NCI-H1417 (cell line): ENCODE measurements around the gene SNTA1.
"Not testable (repeated sequence)": the region's sequence is repeated elsewhere in the genome, so short reads cannot be mapped to it uniquely, and the experiment has no call there.

ENCODE experiments used
- DNase-seq, 3 experiments: peaks; one replicate each; lab custom pipeline; 2025; lab: John Stamatoyannopoulos, UW

The SNTA1 gene

DNA sequence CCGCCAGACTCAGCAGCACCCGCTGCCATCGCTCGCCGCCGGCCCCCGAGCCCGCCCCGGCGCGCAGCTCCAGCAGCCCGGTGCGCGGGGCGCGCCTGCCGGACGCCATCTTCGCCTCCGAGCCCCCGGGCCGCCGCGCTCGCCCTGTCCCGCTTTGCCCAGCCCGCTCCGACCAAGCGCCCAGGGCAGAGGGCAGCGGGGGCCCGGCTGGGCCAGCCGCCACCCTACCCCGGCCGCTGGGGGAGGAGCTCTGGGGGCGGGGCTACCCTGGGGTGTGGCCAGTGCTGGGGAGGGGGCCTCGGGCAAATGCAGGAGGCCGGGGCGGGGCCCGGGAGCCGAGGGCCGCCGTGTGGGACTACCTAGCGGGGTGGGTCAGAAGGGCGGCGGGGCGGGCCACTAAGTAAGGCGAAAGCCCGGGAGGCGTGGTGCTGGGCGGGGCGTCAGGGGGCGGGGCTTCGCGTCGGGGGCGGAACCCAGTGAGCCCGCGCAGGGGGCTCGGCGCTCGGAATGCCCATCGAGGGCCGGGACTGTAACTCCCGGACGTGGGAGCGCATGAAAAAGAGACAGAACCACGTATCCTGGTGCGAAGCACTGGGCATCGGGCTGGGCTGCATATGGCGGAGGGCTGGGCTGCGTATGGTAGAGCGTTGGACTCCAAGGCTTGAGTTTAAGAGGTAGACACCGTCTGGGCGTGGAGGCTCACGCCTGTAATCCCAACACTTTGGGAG, at the start of gene SNTA1:
TSS of gene SNTA1 (minus strand) at position 252 of the 728 bp plus-strand sequence. CDS start at position 109, 143 bp downstream.
- DNase-seq: peak; percentile 84 to 91 (median 89)

DNA sequence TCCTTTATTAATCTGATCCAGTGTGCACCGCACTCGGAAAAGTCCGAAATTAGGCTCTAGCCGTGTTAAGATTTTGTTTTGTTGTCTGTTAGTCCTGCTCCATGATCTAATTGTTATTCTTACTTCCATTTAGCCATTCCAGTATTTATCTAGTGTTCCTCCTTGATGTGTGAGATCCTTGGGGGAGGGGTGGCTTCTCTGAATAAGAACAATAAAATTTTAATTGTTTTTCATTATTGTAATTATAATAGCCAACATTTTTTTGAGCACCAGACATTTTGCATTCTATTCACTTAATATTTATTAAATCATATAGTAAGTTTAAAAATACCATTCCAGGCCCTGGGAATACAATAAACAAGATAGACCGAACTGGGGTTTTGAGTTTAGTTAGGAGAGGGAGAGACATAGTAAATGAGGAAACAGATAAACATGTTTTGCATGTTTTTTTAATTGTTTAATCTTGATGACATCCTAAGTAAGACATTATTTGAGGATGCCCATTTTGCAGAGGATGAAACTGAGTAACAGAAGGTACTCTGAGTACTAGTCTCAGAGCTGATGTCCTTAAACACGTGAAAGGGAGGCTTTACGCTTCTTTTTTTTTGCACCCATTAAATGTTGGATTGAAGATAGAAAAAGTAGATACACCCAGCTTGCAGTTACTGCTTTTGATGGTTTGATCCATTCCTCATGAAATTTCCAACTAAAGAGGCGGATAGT, 47.5 kb upstream of the SNTA1 start:
- peak in 1 of 3 experiments; percentile 68 for DNase-seq

DNA sequence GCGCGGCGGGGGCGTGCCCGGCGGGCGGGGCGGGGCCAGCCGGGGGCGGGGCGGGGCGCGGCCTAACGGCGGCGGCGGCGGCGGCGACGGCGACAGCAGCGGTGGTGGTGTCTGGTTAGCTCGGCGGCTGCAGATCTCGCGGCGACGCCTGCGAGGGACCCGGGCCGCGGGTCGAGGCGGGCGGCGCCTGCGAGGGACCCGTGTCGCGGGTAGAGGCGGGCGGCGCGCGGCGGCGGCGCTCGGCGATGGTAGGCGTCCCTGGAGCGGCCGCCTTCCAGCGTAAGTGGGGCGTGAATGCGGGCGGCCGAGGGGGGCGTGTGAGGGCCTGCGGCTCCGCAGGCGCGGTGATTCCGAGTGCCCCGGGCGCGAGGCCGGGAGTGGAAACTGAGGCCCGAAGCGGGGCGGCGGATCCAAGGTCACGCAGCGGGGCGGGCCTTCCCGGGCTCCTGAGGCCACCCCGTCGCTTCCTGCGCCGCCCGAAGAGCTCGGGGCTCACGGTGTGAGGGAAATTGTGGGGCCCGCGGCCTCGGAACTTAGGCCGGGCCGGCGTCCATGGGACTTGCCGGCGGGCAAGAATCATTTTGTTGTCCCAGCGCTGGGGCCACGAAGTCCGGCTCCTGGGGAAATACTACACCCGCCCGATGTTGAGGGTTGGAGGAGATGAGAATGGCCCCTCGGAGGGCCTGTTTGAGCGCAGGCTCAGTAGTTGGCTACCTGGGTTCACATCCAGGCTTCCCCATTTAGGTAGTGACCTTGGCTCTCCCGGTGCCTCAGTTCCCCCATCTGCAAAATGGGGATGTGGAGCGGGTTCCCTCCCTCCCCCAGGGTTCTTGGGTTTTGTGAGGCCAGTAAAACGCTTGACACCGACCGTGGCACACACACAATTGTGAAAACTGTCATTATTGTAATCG, 46.7 kb upstream of the SNTA1 start, which contains the start of gene CBFA2T2:
TSS of gene CBFA2T2 (plus strand) at position 74 of the 911 bp plus-strand sequence. CDS start at position 246, 172 bp downstream.
- peak in 1 of 3 experiments; percentile 95 for DNase-seq

DNA sequence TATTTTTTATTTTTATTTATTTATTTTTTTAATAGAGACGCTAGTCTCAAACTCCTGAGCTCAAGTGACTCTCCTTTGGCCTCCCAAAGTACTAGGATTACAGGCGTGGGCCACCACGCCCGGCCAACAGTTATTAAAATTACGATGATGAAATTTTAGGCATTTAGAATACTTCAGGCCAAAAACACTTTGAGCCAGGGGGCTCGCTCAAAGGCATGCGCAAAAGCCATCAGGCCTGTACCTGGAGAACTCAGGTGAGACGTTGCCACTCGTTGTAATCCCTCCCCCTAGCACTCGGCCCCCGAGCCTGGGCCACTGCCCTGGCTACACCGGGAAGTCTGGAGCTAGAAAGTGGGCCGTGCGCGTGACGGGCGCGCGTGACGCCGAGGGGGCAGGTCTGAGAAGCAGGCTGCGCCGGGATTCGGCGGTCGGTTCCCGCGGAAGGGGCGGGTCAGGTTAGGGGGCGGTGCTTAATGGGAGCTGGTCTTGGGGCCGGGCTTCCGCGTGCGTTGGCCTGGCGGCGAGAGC, 46.0 kb upstream of the SNTA1 start:
- peak; percentile 95 to 98 (median 96) for DNase-seq

DNA sequence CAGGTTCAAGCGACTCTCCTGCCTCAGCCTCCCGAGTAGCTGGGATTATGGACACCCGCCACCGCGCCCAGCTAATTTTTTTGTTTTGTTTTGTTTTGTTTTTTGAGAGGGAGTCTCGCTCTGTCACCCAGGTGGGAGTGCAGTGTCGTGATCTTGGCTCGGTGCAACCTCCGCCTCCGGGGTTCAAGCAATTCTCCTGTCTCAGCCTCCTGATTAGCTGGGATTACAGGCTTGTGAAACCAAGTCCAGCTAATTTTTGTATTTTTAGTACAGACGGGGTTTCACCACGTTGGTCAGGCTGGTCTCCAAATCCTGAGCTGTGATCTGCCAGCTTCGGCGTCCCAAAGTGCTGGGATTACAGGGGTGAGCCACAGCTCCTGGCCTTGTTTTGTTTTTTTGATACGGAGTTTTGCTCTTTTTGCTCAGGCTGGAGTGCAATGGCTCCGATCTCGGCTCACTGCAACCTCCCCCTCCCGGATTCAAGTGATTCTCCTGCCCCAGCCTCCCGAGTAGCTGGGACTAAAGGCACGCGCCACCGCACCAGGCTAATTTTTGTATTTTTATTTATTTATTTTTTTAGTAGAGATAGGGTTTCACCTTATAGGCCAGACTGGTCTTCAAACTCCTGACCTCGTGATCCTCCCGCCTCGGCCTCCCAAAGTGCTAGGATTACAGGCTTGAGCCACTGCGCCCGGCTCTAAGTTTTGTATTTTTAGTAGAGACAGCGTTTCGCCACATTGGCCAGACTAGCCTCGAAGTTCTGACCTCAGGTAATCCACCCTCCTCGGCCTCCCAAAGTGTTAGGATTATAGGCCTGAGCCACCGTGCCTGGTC, 45.3 kb upstream of the SNTA1 start:
- DNase-seq: not testable (repeated sequence)

DNA sequence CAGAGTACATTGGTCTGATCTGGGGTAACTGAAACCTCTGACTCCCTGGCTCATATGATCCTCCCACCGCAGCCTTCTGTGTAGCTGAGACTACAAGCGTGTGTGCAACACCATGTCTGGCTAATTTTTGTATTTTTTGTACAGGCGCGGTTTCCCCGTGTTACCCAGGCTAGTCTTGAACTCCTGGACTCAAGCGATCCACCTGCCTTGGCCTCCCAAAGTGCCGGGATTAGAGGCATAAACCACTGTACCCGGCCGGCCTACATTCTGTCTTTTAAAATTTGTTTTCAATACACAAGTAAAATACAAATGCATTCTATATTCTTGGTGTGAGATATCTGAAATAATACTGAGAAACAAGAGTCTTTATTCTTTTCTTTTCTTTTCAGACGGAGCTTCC, 44.6 kb upstream of the SNTA1 start:
- no peak for DNase-seq

DNA sequence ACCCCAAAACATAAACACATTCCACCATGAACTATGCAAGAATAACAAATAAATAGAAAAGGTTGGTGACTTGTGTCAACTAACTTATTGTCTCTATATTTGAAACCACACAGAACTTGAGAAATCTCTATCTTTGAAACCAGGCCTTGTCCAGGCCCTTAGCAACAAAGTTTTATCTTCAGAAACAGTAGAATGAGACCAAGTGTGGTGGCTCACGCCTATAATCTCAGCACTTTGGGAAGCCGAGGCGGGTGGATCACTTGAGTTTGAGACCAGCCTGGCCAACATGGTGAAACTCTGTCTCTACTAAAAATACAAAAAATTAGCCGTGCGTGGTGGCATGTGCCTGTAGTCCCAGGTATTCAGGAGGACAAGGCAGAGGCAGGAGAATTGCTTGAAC, 39.6 kb upstream of the SNTA1 start:
- not testable (repeated sequence) for DNase-seq

DNA sequence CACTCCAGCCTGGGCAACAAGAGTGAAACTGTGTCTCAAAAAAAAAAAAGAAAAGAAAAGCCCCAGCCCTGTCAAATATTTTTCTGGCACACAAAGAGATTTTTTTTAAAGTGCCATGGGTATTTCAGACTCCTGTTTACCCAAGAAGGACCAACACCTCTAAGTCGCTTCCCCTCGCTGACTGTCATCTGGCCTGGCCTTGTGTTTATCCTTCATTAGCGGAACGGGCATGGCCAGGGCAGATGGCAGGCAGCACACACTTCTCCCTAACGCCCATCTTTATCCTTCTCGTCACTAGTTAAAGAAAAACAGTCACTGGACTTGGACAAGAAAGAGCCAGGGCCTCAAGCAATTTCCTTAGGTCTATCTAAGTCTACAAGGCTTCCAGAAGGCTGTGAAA, 39.0 kb upstream of the SNTA1 start:
- DNase-seq: peak in 2 of 3 experiments; percentile 19 to 26

DNA sequence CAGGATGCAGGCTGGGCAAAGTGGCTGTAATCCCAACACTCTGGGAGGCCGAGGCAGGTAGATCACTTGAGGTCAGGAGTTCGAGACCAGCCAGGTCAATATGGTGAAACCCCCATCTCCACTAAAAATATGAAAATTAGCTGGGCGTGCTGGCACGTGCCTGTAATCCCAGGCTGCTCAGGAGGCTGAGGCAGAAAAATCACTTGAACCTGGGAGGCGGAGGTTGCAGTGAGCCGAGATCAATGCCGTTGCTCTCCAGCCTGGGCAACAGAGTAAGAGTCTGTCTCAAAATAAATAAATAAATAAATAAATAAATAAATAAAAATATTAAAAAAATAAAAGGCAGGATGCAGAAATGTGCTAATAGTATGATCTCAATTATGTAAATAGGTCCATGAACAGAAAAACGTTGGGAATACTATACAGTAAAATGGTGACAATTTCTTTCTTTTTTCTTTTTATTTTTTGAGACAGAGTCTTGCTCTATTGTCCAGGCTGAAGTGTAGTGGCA, 37.9 kb upstream of the SNTA1 start:
- no peak for DNase-seq

DNA sequence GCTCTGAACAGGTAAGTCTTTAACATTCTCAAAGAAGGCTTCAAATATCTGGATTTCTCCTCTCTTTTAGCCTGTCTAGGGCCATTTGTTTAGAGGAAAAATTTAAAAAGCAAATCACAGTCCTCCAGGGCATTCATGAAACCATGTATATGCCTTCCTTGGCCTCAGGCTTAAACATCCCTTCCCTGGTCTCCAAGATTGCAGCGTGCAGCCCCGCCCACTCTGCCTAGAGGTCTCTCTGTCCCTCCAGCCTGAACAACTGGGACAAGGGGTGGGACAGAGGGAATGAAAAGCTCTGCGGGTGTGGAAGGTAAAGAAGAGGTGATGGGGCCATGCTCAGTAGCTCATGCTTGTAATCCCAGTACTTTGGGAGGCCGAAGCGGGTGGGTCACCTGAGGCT, 36.5 kb upstream of the SNTA1 start:
- no peak for DNase-seq

DNA sequence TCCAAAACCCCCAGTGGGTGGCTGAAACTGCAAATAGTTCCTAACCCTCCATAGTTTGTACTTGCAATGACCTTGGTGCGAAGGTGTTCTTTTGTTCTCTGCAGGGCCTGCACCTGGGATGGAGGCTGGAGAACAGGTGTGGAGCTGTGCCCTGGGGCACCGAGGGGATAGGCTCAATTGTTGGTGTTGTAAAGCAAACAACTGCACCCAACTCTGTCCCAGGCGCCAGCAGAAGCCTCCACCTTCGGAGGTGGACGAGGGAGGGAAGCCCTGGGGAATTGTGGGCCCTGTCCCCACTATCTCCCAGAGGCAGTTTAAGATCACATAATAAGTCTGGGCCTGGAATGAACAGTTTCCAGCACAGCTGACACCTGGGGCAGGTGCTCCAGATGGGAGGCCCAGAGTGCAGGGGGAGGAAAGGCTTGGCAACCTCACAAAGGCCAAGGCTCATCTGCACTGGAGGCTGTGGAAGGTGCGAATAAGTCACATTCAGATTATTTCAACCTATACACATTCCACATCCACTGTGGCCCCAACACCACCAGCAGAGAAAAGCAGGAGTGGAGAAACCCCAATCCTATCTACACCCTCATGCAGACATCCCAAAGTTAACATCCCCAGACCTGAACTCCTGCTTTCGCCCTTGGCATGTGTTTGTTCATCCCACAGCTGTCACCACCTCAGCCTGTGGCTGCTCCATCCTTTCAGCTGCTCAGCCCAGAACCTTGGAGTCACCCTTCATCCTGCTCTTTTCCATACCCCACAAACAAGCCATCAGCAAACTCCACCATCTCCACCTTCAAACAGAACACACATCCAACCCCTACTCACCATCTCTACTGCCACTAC, 34.0 kb upstream of the SNTA1 start:
- peak; percentile 86 to 90 (median 90) for DNase-seq

DNA sequence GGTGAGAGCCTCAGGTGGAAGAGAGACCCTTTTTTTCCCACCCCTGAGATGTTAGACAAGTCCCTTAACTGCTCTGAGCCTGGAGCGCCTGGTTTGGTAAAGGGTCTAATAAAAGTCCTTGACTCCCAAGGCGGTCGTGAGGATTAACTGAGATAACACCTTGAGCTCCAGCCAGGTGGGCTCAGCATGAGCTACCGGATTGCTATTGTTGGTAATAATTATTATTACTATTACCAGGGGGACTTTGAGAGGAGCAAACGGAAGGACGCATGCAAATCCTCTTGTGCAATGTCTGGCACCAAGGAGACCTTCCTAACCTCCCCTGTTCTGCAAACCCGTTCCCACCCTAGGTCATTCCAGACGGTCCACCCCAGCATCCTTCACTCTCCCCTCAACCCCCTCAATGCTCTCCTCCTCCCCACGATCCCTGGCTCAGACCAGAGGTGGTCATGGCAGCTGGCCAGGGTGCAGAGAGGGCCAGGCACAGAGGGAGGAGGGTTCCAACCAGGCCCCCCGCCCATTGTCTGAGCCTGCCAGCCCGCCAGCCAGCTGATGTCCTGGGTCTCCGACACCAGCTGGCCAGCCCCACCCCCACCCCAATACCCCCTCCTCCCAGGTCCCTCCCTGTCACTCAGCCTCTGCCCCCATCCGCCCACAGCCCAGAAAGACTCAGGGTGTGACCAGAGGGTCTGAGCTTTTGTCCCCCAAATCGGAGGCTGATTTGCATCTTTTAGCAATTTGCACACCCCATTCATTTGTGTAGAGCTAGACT, 32.0 kb upstream of the SNTA1 start:
- DNase-seq: peak in 1 of 3 experiments; percentile 69

DNA sequence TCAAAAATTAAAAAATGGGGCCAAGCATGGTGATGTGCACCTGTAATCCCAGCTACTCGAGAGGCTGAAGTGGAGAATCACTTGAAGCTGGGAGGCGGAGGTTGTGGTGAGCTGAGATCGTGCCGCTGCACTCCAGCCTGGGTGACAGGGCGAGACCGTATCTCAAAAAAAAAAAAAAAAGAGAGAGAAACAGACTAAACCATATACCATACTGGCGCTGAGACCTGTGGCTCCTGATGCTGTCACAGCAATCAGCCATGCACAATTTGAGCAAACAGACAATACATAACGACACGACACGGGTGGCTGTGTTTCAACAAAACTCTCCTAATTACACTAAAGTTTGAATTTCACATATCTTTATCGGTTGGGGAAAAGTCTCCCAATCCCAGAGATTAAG, 31.4 kb upstream of the SNTA1 start:
- DNase-seq: peak in 2 of 3 experiments; percentile 45

DNA sequence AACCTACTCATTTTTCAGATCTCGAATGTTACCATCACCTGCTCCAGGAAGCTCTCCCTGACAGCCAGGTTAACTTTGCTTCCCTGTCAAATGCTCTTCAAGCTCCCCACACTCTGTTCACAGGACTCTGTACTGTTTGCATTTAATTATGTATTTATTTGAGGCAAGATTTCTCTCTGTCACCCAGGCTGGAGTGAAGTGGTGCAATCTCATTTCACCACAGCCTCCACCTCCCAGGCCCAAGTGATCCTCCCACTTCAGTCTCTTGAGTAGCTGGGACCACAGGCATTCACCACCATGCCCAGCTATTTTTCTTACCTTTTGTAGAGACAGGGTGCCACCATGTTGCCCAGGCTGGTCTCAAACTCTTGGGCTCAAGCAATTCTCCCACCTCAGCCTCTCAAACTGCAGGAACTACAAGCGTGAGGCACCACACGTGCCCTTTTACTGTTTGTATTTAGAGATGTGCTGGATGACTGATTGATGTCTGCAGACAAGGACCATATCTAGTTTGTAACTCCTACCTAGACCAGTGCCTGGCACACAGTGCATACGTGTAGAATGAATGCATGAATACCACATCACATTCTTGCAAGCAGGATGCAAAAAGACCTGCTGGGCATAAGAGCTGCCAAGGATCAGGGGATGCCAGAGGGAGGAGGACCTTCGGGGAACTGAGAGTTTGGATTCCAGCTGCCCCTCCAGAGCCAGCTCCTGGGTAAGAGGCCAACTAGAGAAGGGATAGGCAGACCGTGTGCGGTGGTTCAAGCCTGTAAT, 30.7 kb upstream of the SNTA1 start:
- DNase-seq: peak in 1 of 3 experiments; percentile 36

DNA sequence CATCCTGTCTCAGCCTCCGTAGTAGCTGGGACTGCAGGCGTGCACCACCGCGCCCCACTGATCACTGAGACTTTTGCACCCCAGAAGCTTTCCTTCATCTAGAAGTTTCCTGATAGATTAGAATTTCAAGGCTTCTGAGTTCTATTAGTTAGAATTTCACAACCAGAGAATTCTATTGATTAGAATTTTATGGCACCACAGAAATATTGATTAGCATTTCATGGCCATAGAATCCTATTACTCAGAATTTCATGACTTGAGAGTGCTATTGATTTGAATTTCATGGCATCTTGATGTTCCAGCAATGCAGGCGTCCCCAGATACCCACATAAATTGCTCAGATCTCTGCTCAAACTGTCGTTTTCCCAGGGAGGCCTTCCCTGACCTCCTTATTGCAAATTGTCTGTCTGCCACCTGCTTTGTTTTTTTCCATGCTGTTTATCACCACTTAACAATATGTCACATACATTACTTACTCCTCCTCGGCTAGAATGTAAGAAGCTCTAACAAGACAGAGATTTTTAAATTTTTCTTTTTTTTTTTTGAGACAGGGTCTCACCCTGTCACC, 29.4 kb upstream of the SNTA1 start:
- peak in 1 of 3 experiments; percentile 18 for DNase-seq

DNA sequence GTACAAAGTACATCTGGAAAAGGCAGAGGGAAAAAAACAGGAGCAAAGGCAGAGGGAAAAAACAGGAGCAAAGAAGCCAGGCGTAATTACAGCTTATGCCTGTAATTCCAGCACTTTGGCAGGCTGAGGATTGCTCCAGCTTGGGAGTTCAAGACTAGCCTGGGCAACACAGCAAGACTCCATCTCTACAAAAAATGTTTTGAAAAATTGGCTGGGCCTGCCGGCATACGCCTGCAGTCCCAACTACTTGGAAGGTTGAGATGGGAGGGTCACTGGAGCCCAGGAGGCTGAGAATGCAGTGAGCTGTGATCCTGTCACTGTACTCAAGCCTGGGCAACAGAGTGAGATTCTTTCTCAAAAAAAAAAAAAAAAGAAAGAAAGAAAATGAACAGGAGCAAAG, 27.3 kb upstream of the SNTA1 start:
- no peak for DNase-seq

DNA sequence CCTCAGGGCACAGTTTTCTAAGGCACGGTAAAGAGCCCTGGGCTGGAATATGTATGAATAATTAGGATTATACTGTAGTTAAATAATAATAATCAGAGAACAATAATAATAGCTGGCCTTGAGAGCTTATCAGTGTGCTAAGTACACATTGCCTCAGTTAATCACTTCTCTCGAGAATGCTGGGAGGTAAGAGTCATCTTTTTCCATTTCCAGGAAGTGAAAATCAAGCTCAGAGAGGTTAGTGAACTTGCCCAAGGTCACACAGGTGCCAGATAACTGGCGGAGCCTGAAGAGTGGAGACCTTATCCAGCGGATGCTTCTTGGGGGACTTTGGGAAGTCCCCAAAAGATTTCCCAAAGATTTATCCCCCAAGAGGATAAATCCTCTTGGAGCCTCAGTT, 26.9 kb upstream of the SNTA1 start:
- DNase-seq: no peak

DNA sequence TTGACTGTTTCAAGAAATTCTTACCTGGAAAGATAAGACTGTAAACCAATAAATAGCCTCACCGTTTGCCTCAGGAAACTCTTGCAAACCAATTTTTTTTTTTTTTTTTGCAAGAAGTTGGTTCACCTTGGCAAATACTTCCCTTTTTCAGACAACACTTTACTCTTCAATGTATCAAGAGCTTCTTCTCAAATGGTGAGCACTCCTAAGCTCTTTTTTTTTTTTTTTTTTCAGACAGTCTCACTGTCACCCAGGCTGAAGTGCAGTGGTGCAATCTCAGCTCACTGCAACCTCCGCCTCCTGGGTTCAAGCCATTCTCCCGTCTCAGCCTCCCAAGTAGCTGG, 22.7 kb upstream of the SNTA1 start:
- DNase-seq: no peak
